Endothelial cell of umbilical vein (primary cell): Measurements from ENCODE around the gene CABP5. TPM values are rescaled to one million over a fixed set of nuclear protein-coding genes. Genes with fewer than 3 reads are reported as not detected.

Experiments used
- BruUV-seq: library from RNA; stranded (reverse); fragments of 400-500 nt; replicated peaks from 2 replicates; lab custom pipeline; 2021; lab: Mats Ljungman, UMichigan
- CTCF ChIA-PET: fragments of 300-600, 350-600 bp; sonication (Branson Sonifier 250); formaldehyde crosslinking; loops from one replicate; lab custom pipeline; 2021; ENCODE audit warnings: antibody characterized with exemption, inconsistent platforms; lab: Charles Lee
- POLR2A ChIA-PET: fragments of 300-600, 350-600 bp; sonication (Branson Sonifier 250); formaldehyde crosslinking; loops from one replicate; lab custom pipeline; 2021; ENCODE audit warnings: antibody characterized with exemption, inconsistent platforms; lab: Charles Lee
- DNase-seq: peaks from one replicate; pipeline ENCODE4 v3.0.0-alpha.2; 2011; ENCODE audit warnings: low read depth, low spot score
- FAIRE-seq: peaks from 2 replicates; lab custom pipeline; 2011; peaks lifted over from hg19 to GRCh38; lab: Jason Lieb, UNC
- H2AFZ ChIP-seq: 2 replicates; pipeline ENCODE4 v1.6.0; 2012; ENCODE audit warnings: low read depth, low read length, control low read depth, inconsistent platforms
- H3K27ac ChIP-seq: 2 replicates; pipeline ENCODE4 v1.5.1; 2011; ENCODE audit warnings: low read depth, mild to moderate bottlenecking, control low read depth, low read length, moderate library complexity; ENCODE audit not compliant: insufficient read depth
- H3K27me3 ChIP-seq, 2 experiments: 2 replicates each; pipeline versions ENCODE4 v1.6.0 to v1.6.1; 2011; ENCODE audit warnings: low read length in 2 of 2, mixed read lengths in 1 of 2; ENCODE audit not compliant: control insufficient read depth in 2 of 2, insufficient read depth in 2 of 2
- H3K36me3 ChIP-seq, 2 experiments: 2 replicates in 1 of 2; 3 replicates in 1 of 2; pipeline ENCODE4 v1.5.1; 2011; ENCODE audit warnings: low read length in 2 of 2, mild to moderate bottlenecking in 1 of 2, moderate library complexity in 1 of 2; ENCODE audit not compliant: control insufficient read depth in 2 of 2, insufficient read depth in 2 of 2; ENCODE audit errors: extremely low read depth in 1 of 2
- H3K4me1 ChIP-seq: 3 replicates; pipeline ENCODE4 v1.5.1; 2011; ENCODE audit warnings: mild to moderate bottlenecking, low read length; ENCODE audit not compliant: control insufficient read depth, insufficient read depth; ENCODE audit errors: extremely low read depth
- H3K4me2 ChIP-seq: 2 replicates; pipeline ENCODE4 v1.6.1; 2011; ENCODE audit warnings: low read length, control low read depth, mixed read lengths; ENCODE audit not compliant: insufficient read depth
- H3K4me3 ChIP-seq, 3 experiments: fragments of 200-600 bp in 1 of 3; sonication (generic), shearing (Covaris generic) in 1 of 3; replicated peaks in 1 of 3; 2 replicates each; pipeline ENCODE4 v1.5.1; 2011 to 2016; ENCODE audit warnings: control low read depth in 3 of 3, low read length in 3 of 3, mild to moderate bottlenecking in 2 of 3, inconsistent platforms in 1 of 3, low read depth in 1 of 3, moderate library complexity in 1 of 3; ENCODE audit not compliant: insufficient read depth in 1 of 3
- H3K79me2 ChIP-seq: 2 replicates; pipeline ENCODE4 v1.6.0; 2012; ENCODE audit warnings: low read length, inconsistent platforms; ENCODE audit not compliant: control insufficient read depth, insufficient read depth
- H3K9ac ChIP-seq: replicated peaks from 2 replicates; pipeline ENCODE3; 2011; ENCODE audit warnings: low read length, control low read depth; ENCODE audit not compliant: insufficient read depth; ENCODE audit errors: extremely low read depth
- H3K9me1 ChIP-seq: replicated peaks from 3 replicates; pipeline ENCODE4 v1.6.0; 2011; ENCODE audit warnings: mild to moderate bottlenecking, low read length; ENCODE audit not compliant: control insufficient read depth, insufficient read depth; ENCODE audit errors: extremely low read depth
- H3K9me3 ChIP-seq: replicated peaks from 2 replicates; pipeline ENCODE4 v1.5.1; 2012; ENCODE audit warnings: low read length, inconsistent platforms; ENCODE audit not compliant: control insufficient read depth, insufficient read depth
- H4K20me1 ChIP-seq: replicated peaks from 2 replicates; pipeline ENCODE3; 2011; ENCODE audit warnings: mild to moderate bottlenecking, low read length; ENCODE audit not compliant: control insufficient read depth, insufficient read depth; ENCODE audit errors: extremely low read depth
- CTCF ChIP-seq, 2 donors: IDR thresholded peaks; 1 replicate in 1 of 2; 2 replicates in 1 of 2; pipeline ENCODE4 v1.5.1; 2011; ENCODE audit warnings: low read length in 2 of 2, mild to moderate bottlenecking in 2 of 2, moderate library complexity in 2 of 2, control low read depth in 1 of 2, inconsistent platforms in 1 of 2, low read depth in 1 of 2; ENCODE audit not compliant: insufficient read depth in 1 of 2; ENCODE audit errors: extremely low read depth in 1 of 2
- EZH2 ChIP-seq: IDR thresholded peaks from 2 replicates; pipeline ENCODE4 v1.6.1; 2012; ENCODE audit warnings: borderline replicate concordance, low read depth, mild to moderate bottlenecking, moderate library complexity, low read length, inconsistent platforms; ENCODE audit not compliant: severe bottlenecking
- FOS ChIP-seq: IDR thresholded peaks from 2 replicates; pipeline ENCODE4 v1.6.1; 2011; ENCODE audit warnings: mild to moderate bottlenecking, low read length, moderate library complexity, borderline replicate concordance; ENCODE audit not compliant: insufficient read depth
- GATA2 ChIP-seq: IDR thresholded peaks from 2 replicates; pipeline ENCODE4 v1.7.0; 2011; ENCODE audit warnings: low read depth, mild to moderate bottlenecking, moderate library complexity, mixed read lengths, low read length; ENCODE audit not compliant: insufficient read length, insufficient read depth
- JUN ChIP-seq: IDR thresholded peaks from 2 replicates; pipeline ENCODE4 v1.6.1; 2011; ENCODE audit warnings: borderline replicate concordance, low read depth; ENCODE audit not compliant: insufficient read length, insufficient read depth
- MAX ChIP-seq: IDR thresholded peaks from 2 replicates; pipeline ENCODE4 v1.6.1; 2011; ENCODE audit not compliant: insufficient read depth, insufficient read length
- MYC ChIP-seq: IDR thresholded peaks from one replicate; pipeline ENCODE4 v1.6.1; 2011; ENCODE audit warnings: mild to moderate bottlenecking, low read depth, low read length
- POLR2A ChIP-seq: IDR thresholded peaks from 2 replicates; pipeline ENCODE4 v1.6.1; 2012; ENCODE audit warnings: low read depth, mild to moderate bottlenecking, control low read depth, low read length
- POLR2AphosphoS5 ChIP-seq: IDR thresholded peaks from 2 replicates; pipeline ENCODE4 v1.6.1; 2012; ENCODE audit warnings: low read depth, mild to moderate bottlenecking, control low read depth, low read length, moderate library complexity; ENCODE audit not compliant: insufficient read depth
- dilution Hi-C: fragments of 300-500 bp; cut with MboI; formaldehyde crosslinking; loops from one replicate; pipeline ENCODE4 v1.15.0; 2019; ENCODE audit warnings: low sequenced_read_pairs; ENCODE audit not compliant: extremely low pct_ligation_motif_present
- intact Hi-C: fragments of 100-400 bp; cut with micrococcal nuclease; formaldehyde crosslinking; loops from one replicate; pipeline ENCODE4 v1.10.0; 2022
- polyA plus RNA-seq, 4 experiments: library from polyadenylated mRNA; depleted of rRNA in 3 of 4; stranded (reverse) in 3 of 4; unstranded in 1 of 4; fragments of >200 nt; gene quantifications; 2 replicates each; pipeline versions ENCODE4 v1.2.1 to v1.2.3, GENCODE V29; 2011 to 2012; ENCODE audit warnings: missing spikeins in 1 of 4
- total RNA-seq: library from RNA; stranded (reverse); gene quantifications from 2 replicates; pipeline ENCODE4 v1.2.3, GENCODE V29; 2021

The CABP5 gene
- total and polyA plus RNA-seq, 2 donors (not counting 3 experiments of a cell fraction or from before 2014, with no cell fraction given), result not detected

GRCh38 chr19:48023518-48023917, 20.4 kb downstream of the CABP5 start:
- BruUV-seq, result no TSS peak
- FAIRE-seq, result no peak
- intact Hi-C loops (no loop called here), dilution Hi-C loops (no loop called here)
- DNase-seq, result no peak
- Histone ChIP-seq H4K20me1 (no peaks in the 10 kb centered on the region), H3K27me3 (no peaks in the 10 kb centered on the region), H3K4me2 (no peak overlapping the region), H3K4me1 (no peaks in the 10 kb centered on the region), H2AFZ (no peak overlapping the region), H3K4me3 (no peak overlapping the region), H3K36me3 (no peaks in the 10 kb centered on the region), H3K9me1 (no peaks in the 10 kb centered on the region), H3K9ac (no peak overlapping the region), H3K9me3 (no peaks in the 10 kb centered on the region), H3K79me2 (no peaks in the 10 kb centered on the region), H3K27ac (no peak overlapping the region)
- CTCF ChIA-PET, result no interaction called here
- no peak for TF ChIP-seq JUN
- no peak for TF ChIP-seq POLR2A
- no peak for TF ChIP-seq POLR2AphosphoS5
- TF ChIP-seq MAX, result no peak
- no peak for TF ChIP-seq FOS
- TF ChIP-seq GATA2, result no peak
- TF ChIP-seq CTCF (IDR thresholded peaks at IDR 0.05; ENCODE audit: extremely low read depth in 1 of 2, insufficient read depth in 1 of 2, low read depth in 1 of 2, low read length in 2 of 2), result no peak
- TF ChIP-seq EZH2, result no peak
- TF ChIP-seq MYC, result no peak
- POLR2A ChIA-PET, result no interaction called here
